ENCODE data around the gene LIPG.

DNA sequence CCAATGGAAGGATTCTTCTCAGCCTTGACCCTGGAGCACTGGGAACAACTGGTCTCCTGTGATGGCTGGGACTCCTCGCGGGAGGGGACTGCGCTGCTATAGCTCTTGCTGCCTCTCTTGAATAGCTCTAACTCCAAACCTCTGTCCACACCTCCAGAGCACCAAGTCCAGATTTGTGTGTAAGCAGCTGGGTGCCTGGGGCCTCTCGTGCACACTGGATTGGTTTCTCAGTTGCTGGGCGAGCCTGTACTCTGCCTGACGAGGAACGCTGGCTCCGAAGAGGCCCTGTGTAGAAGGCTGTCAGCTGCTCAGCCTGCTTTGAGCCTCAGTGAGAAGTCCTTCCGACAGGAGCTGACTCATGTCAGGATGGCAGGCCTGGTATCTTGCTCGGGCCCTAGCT lies 28.8 kb downstream of the LIPG start:
- TF ChIP-seq, protein P1, sequence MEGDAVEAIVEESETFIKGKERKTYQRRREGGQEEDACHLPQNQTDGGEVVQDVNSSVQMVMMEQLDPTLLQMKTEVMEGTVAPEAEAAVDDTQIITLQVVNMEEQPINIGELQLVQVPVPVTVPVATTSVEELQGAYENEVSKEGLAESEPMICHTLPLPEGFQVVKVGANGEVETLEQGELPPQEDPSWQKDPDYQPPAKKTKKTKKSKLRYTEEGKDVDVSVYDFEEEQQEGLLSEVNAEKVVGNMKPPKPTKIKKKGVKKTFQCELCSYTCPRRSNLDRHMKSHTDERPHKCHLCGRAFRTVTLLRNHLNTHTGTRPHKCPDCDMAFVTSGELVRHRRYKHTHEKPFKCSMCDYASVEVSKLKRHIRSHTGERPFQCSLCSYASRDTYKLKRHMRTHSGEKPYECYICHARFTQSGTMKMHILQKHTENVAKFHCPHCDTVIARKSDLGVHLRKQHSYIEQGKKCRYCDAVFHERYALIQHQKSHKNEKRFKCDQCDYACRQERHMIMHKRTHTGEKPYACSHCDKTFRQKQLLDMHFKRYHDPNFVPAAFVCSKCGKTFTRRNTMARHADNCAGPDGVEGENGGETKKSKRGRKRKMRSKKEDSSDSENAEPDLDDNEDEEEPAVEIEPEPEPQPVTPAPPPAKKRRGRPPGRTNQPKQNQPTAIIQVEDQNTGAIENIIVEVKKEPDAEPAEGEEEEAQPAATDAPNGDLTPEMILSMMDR (IDR thresholded peaks at IDR 0.05): no peak
- TF ChIP-seq POLR2A (IDR thresholded peaks at IDR 0.05): no peak

Data from prostate gland (tissue), 2 donors.